ENCODE measurements around the gene SYDE1. TPM values are rescaled to one million over a fixed set of nuclear protein-coding genes. Genes with fewer than 3 reads are reported as not detected.

Gene SYDE1
- total and polyA plus RNA-seq, 8 donors: 2.5 to 6.1 (median 3.8) TPM

GRCh38 chr19:15120135-15121026 is 13.2 kb downstream of the SYDE1 start:
- ATAC-seq (no peak), DNase-seq (no peak), FAIRE-seq (no peak)
- H3K4me1 ChIP-seq: peaks cover 6 to 10% (median 8%) of the 10 kb centered on the region in 3 donors
- no peak overlapping the region for H3K27ac ChIP-seq
- peaks cover 0 to 55% (median 19%) of the 10 kb centered on the region in 3 donors for H3K36me3 ChIP-seq
- intact Hi-C loops (cut with DNase I): no loop called here
- H3K4me3 ChIP-seq: no peak overlapping the region
- H3K27me3 ChIP-seq: no peaks in the 10 kb centered on the region
- WGBS, 2 donors: 96 to 99% methylated on average over 14 of the region's 14 CpGs
- no peaks in the 10 kb centered on the region for H3K9me3 ChIP-seq
- no peak for TF ChIP-seq CTCF (IDR thresholded peaks at IDR 0.05)

- intact Hi-C loops (cut with DNase I): no loop called here
- Histone ChIP-seq H3K4me3 (no peak overlapping the region), H3K4me1 (peaks cover 12 to 14% (median 12%) of the 10 kb centered on the region in 3 donors), H3K9me3 (no peaks in the 10 kb centered on the region), H3K27me3 (no peaks in the 10 kb centered on the region), H3K27ac (no peak overlapping the region), H3K36me3 (peaks cover 0 to 43% (median 9%) of the 10 kb centered on the region in 3 donors)
- 95 to 97% methylated on average over 21 of the region's 21 CpGs for WGBS, 2 donors
- no peak for TF ChIP-seq CTCF (IDR thresholded peaks at IDR 0.05)
- DNase-seq (peak in 1 of 6 donors; percentile 44), FAIRE-seq (no peak), ATAC-seq (no peak)
Observed at GRCh38 chr19:15122331-15123030, 15.3 kb downstream of the SYDE1 start.

GRCh38 chr19:15123031-15123890 is 16.1 kb downstream of the SYDE1 start:
- no peak for TF ChIP-seq CTCF (IDR thresholded peaks at IDR 0.05)
- no peak for FAIRE-seq
- Histone ChIP-seq H3K9me3 (no peaks in the 10 kb centered on the region), H3K36me3 (peaks cover 0 to 35% (median 9%) of the 10 kb centered on the region in 3 donors), H3K27me3 (no peaks in the 10 kb centered on the region), H3K4me3 (no peak overlapping the region), H3K4me1 (peaks cover 12 to 14% (median 12%) of the 10 kb centered on the region in 3 donors), H3K27ac (no peak overlapping the region)
- intact Hi-C loops (cut with DNase I): no loop called here
- peak in 1 of 6 donors; percentile 65 for DNase-seq
- ATAC-seq: no peak
- WGBS, 2 donors: 95 to 96% methylated on average over 22 of the region's 22 CpGs

DNA sequence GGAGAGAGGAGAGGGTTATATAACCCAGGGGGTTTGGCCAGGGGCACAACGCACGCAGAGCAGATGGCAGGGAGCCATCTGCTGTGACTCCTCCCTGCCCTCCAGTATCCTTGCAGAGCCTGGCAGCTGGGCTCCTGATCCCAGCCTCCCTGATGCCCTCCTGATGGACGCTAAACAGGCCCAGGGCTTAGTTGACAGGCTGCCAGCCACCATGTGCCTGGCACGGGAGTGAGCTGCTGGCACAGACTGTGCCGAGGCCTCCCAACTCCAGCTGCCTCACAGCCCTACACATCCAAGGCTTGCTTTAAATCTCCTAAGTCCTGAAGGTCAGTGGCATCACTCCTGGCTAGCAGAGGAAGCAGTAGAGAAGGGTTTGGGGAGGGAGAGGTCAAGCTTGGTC is 16.7 kb downstream of the SYDE1 start:
- peak in 3 of 4 donors; percentile 17 to 47 (median 18) for ATAC-seq
- H3K4me1 ChIP-seq: peaks cover 12 to 14% (median 12%) of the 10 kb centered on the region in 3 donors
- TF ChIP-seq CTCF (IDR thresholded peaks at IDR 0.05): no peak
- intact Hi-C loops (cut with DNase I): no loop called here
- DNase-seq: peak in 4 of 6 donors; percentile 73 to 90 (median 80)
- peaks cover 0 to 30% (median 3%) of the 10 kb centered on the region in 3 donors for H3K36me3 ChIP-seq
- no peak for FAIRE-seq
- no peaks in the 10 kb centered on the region for H3K27me3 ChIP-seq
- H3K4me3 ChIP-seq: peak overlapping the region in 2 of 4 donors; percentile 56 to 95
- peak overlapping the region in 3 of 4 donors; percentile 75 to 95 (median 85) for H3K27ac ChIP-seq
- H3K9me3 ChIP-seq: no peaks in the 10 kb centered on the region
- 6% methylated on average over 5 of the region's 5 CpGs for WGBS, 2 donors
